Fibroblast of skin of back (primary cell): ENCODE results near the gene PARD3B.

ENCODE experiments used
- DNase-seq: peaks from one replicate; pipeline ENCODE4 v3.0.0-alpha.2; 2013

PARD3B gene

GRCh38 chr2:205148755-205149154 lies 603.5 kb downstream of the PARD3B start:
- DNase-seq, result peak; percentile 13

- no peak for DNase-seq
Measured at GRCh38 chr2:205156457-205156856, 611.2 kb downstream of the PARD3B start.

- no peak for DNase-seq
Measured at GRCh38 chr2:205158404-205158803, 613.1 kb downstream of the PARD3B start.

- no peak for DNase-seq
Measured at GRCh38 chr2:205161156-205161839, 616.0 kb downstream of the PARD3B start.

- DNase-seq, result peak; percentile 38
Measured at GRCh38 chr2:205166745-205167144, 621.5 kb downstream of the PARD3B start.

GRCh38 chr2:205169012-205169411 lies 623.7 kb downstream of the PARD3B start:
- DNase-seq, result no peak

GRCh38 chr2:205169464-205169863 lies 624.2 kb downstream of the PARD3B start:
- DNase-seq, result no peak

- DNase-seq, result no peak
Measured at GRCh38 chr2:205170399-205170798, 625.1 kb downstream of the PARD3B start.

- no peak for DNase-seq
Measured at GRCh38 chr2:205171261-205171940, 626.1 kb downstream of the PARD3B start.

- no peak for DNase-seq
Measured at GRCh38 chr2:205175831-205176230, 630.6 kb downstream of the PARD3B start.

GRCh38 chr2:205176546-205176945 lies 631.3 kb downstream of the PARD3B start:
- no peak for DNase-seq

GRCh38 chr2:205177546-205177945 lies 632.3 kb downstream of the PARD3B start:
- DNase-seq, result no peak

- no peak for DNase-seq
Measured at GRCh38 chr2:205180730-205181129, 635.5 kb downstream of the PARD3B start.

GRCh38 chr2:205187731-205188130 lies 642.5 kb downstream of the PARD3B start:
- DNase-seq, result peak; percentile 22

- peak; percentile 44 for DNase-seq
Measured at GRCh38 chr2:205188239-205189138, 643.2 kb downstream of the PARD3B start.

- DNase-seq, result no peak
Measured at GRCh38 chr2:205189301-205189700, 644.0 kb downstream of the PARD3B start.

GRCh38 chr2:205190528-205190927 lies 645.3 kb downstream of the PARD3B start:
- DNase-seq, result no peak

- no peak for DNase-seq
Measured at GRCh38 chr2:205193125-205193835, 648.0 kb downstream of the PARD3B start.

- DNase-seq, result no peak
Measured at GRCh38 chr2:205193836-205194228, 648.6 kb downstream of the PARD3B start.

GRCh38 chr2:205197468-205198139 lies 652.3 kb downstream of the PARD3B start:
- no peak for DNase-seq

GRCh38 chr2:205198140-205198525 lies 652.9 kb downstream of the PARD3B start:
- DNase-seq, result peak; percentile 75
